Progenitor cell of endocrine pancreas (in vitro differentiated cells): ENCODE results near the gene PPAT. TPM values are rescaled to one million over a fixed set of nuclear protein-coding genes. Genes with fewer than 3 reads are reported as not detected.

Experiments
- DNase-seq: peaks from one replicate; pipeline ENCODE4 v3.0.0; 2021; ENCODE audit warnings: low spot score; ENCODE audit not compliant: unreplicated experiment
- H3K27ac Mint-ChIP-seq: 2 replicates; pipeline ENCODE4 v1.8.0; 2021; ENCODE audit warnings: mild to moderate bottlenecking, moderate library complexity, mixed read lengths
- H3K27me3 Mint-ChIP-seq: 2 replicates; pipeline ENCODE4 v1.8.0; 2021; ENCODE audit warnings: mixed read lengths
- H3K36me3 Mint-ChIP-seq: 2 replicates; pipeline ENCODE4 v1.8.0; 2022; ENCODE audit warnings: mixed read lengths; ENCODE audit not compliant: insufficient read depth
- H3K4me1 Mint-ChIP-seq: 2 replicates; pipeline ENCODE4 v1.8.0; 2021; ENCODE audit warnings: low read depth, mixed read lengths
- H3K4me3 Mint-ChIP-seq: 2 replicates; pipeline ENCODE4 v1.8.0; 2021; ENCODE audit warnings: low read depth, mild to moderate bottlenecking, moderate library complexity, mixed read lengths
- H3K9me3 Mint-ChIP-seq: 2 replicates; pipeline ENCODE4 v1.8.0; 2021; ENCODE audit warnings: low read depth, mixed read lengths
- CTCF ChIP-seq: fragments of 200-600 bp; sonication (generic); IDR thresholded peaks from one replicate; pipeline ENCODE4 v1.5.0; 2021; ENCODE audit warnings: antibody characterized with exemption, mild to moderate bottlenecking; ENCODE audit not compliant: unreplicated experiment
- total RNA-seq: library from RNA; stranded (reverse); gene quantifications from 2 replicates; pipeline ENCODE4 v1.2.1, GENCODE V29; 2021

The PPAT gene
- total RNA-seq, 1 donor from 2014 or later, result 24.4 TPM

GRCh38 chr4:56448301-56448700 is 12.9 kb upstream of the PPAT start:
- H3K9me3 Mint-ChIP-seq, result no peaks in the 10 kb centered on the region
- peaks cover 37% of the 10 kb centered on the region for H3K36me3 Mint-ChIP-seq
- no peaks in the 10 kb centered on the region for H3K27me3 Mint-ChIP-seq
- no peak for DNase-seq
- H3K27ac Mint-ChIP-seq, result no peak overlapping the region
- peaks cover 4% of the 10 kb centered on the region for H3K4me1 Mint-ChIP-seq
- H3K4me3 Mint-ChIP-seq, result no peak overlapping the region
- TF ChIP-seq CTCF, result no peak

- no peaks in the 10 kb centered on the region for H3K9me3 Mint-ChIP-seq
- no peaks in the 10 kb centered on the region for H3K27me3 Mint-ChIP-seq
- no peak overlapping the region for H3K4me3 Mint-ChIP-seq
- no peak for TF ChIP-seq CTCF
- H3K36me3 Mint-ChIP-seq, result peaks cover 34% of the 10 kb centered on the region
- H3K4me1 Mint-ChIP-seq, result peaks cover 4% of the 10 kb centered on the region
- no peak for DNase-seq
- H3K27ac Mint-ChIP-seq, result no peak overlapping the region
These were observed 10.3 kb upstream of the PPAT start for GRCh38 chr4:56445699-56446098.

- H3K27me3 Mint-ChIP-seq, result no peaks in the 10 kb centered on the region
- peaks cover 27% of the 10 kb centered on the region for H3K36me3 Mint-ChIP-seq
- no peak for DNase-seq
- no peak overlapping the region for H3K4me3 Mint-ChIP-seq
- no peak for TF ChIP-seq CTCF
- H3K27ac Mint-ChIP-seq, result no peak overlapping the region
- H3K9me3 Mint-ChIP-seq, result no peaks in the 10 kb centered on the region
- H3K4me1 Mint-ChIP-seq, result peaks cover 8% of the 10 kb centered on the region
These were observed 9.3 kb upstream of the PPAT start for GRCh38 chr4:56444719-56445118.

- H3K27ac Mint-ChIP-seq, result no peak overlapping the region
- no peak for TF ChIP-seq CTCF
These were observed 5.6 kb upstream of the PPAT start for GRCh38 chr4:56440983-56441382.

GRCh38 chr4:56438766-56439165 is 3.4 kb upstream of the PPAT start:
- Mint-ChIP-seq H3K4me1 (peaks cover 24% of the 10 kb centered on the region), H3K9me3 (no peaks in the 10 kb centered on the region), H3K27ac (no peak overlapping the region), H3K36me3 (peaks cover 10% of the 10 kb centered on the region), H3K4me3 (no peak overlapping the region), H3K27me3 (no peaks in the 10 kb centered on the region)
- DNase-seq, result no peak
- TF ChIP-seq CTCF, result no peak

More at GRCh38 chr4:56440983-56441382, 5.6 kb upstream of the PPAT start:
- no peak for DNase-seq
- Mint-ChIP-seq H3K36me3 (peaks cover 14% of the 10 kb centered on the region), H3K27me3 (no peaks in the 10 kb centered on the region), H3K9me3 (no peaks in the 10 kb centered on the region), H3K4me3 (no peak overlapping the region), H3K4me1 (peaks cover 21% of the 10 kb centered on the region)
